ENCODE results near the gene SLC6A19. TPM values are rescaled to one million over a fixed set of nuclear protein-coding genes. Genes with fewer than 3 reads are reported as not detected.
"Not testable (repeated sequence)": the region's sequence is repeated elsewhere in the genome, so short reads cannot be mapped to it uniquely, and the experiment has no call there.

SLC6A19 gene
- total RNA-seq, 6 experiments from 2014 or later, result not detected

DNA sequence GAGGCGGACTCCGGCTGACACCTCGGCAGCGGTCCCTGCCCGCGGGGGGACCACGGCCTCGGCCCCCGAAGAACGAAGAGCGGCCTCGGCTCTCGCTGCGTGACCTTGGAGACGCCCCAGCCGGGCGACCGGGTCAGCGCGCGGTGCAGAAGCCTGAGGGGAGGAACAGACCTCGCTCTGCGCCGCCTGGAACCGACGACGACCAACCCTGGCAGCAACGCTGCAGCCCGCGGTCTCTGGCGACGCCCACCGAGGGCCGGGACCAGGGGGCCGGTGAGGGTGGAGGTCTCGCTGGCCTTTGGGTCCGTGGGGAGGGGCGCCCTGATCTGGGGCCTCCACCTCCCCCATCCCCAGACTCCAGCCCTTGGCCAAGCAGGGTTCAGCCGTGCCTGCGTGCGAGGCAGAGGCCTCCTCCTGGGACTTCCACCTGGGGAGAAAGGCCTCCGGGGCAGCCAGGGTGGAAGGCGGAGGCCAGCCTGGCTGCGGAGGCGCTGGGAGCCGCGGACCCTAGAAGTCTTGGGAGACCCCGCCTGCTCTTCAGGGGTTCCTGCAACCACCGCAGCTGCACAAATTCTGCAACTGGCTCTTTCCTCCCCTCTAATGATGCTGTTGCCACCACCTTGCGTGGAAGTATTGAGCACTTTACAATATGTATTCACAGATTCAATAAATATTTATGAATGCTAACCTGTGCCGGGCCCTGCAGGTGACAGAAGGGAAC is 45.2 kb upstream of the SLC6A19 start:
- no peaks in the 10 kb centered on the region; the same call in 1 of the 2 replicates for H3K36me3 Mint-ChIP-seq (ENCODE audit: low read depth)
- TF ChIP-seq, protein P1, sequence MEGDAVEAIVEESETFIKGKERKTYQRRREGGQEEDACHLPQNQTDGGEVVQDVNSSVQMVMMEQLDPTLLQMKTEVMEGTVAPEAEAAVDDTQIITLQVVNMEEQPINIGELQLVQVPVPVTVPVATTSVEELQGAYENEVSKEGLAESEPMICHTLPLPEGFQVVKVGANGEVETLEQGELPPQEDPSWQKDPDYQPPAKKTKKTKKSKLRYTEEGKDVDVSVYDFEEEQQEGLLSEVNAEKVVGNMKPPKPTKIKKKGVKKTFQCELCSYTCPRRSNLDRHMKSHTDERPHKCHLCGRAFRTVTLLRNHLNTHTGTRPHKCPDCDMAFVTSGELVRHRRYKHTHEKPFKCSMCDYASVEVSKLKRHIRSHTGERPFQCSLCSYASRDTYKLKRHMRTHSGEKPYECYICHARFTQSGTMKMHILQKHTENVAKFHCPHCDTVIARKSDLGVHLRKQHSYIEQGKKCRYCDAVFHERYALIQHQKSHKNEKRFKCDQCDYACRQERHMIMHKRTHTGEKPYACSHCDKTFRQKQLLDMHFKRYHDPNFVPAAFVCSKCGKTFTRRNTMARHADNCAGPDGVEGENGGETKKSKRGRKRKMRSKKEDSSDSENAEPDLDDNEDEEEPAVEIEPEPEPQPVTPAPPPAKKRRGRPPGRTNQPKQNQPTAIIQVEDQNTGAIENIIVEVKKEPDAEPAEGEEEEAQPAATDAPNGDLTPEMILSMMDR (IDR thresholded peaks at IDR 0.05), result no peak
- no peaks in the 10 kb centered on the region for H3K4me1 Mint-ChIP-seq (ENCODE audit: low read depth)
- H3K4me3 Mint-ChIP-seq, result no peak overlapping the region
- no peak overlapping the region for H3K27ac Mint-ChIP-seq
- peaks cover 23% of the 10 kb centered on the region for H3K27me3 Mint-ChIP-seq (ENCODE audit: insufficient read depth)
- H3K9me3 Mint-ChIP-seq, result peaks cover 6% of the 10 kb centered on the region
- no peak for DNase-seq

DNA sequence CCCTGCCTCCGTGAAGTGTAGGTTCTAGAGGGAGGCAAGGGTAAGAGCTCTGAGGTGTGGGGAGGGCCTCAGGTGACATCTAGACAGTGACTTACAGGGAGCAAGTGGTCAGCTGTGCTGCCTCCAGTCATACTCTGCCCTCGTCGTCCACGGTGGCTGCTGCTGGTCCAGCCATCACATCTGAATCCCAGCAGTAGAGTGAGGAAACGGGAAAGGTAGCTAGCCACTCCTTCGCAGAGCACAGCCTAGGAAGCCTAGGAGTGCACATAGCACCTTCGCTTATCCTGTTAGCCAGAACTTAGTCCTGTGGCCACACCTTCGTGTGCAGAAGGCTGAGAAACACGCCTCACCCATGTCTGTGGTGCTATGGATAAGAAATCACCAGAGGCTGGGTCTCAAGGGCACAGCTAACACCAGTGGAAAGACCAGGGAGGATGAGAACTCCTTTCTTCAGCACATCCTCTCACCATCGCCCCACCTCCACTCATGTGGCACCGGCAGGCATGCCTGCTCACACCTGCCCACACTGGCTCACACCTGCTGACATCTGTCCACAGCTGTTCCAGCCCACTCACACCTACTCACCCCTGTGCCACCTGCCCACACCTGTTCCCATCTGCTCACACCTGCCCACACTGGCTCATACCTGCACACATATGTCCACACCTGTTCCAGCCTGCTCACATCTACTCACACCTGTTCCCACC is 44.5 kb upstream of the SLC6A19 start:
- TF ChIP-seq, protein P1 (IDR thresholded peaks at IDR 0.05), result no peak
- Mint-ChIP-seq H3K27me3 (ENCODE audit: insufficient read depth) (peaks cover 23% of the 10 kb centered on the region), H3K9me3 (peaks cover 6% of the 10 kb centered on the region), H3K4me1 (ENCODE audit: low read depth) (no peaks in the 10 kb centered on the region), H3K36me3 (ENCODE audit: low read depth) (no peaks in the 10 kb centered on the region; the same call in 1 of the 2 replicates), H3K4me3 (no peak overlapping the region), H3K27ac (no peak overlapping the region)
- no peak for DNase-seq

DNA sequence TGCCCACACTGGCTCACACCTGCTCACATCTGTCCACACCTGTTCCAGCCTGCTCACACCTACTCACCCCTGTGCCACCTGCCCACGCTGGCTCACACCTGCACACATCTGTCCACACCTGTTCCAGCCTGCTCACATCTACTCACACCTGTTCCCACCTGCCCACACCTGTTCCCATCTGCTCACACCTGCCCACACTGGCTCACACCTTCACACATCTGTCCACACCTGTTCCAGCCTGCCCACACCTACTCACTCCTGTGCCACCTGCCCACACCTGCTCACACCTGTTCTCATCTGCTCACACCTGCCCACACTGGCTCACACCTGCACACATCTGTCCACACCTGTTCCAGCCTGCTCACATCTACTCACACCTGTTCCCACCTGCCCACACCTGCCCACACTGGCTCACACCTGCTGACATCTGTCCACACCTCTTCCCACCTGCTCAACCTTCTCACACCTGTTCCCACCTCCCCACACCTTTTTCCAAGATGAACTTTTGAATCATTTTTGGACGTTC is 43.9 kb upstream of the SLC6A19 start:
- not testable (repeated sequence) for DNase-seq; H3K27ac Mint-ChIP-seq; H3K4me1 Mint-ChIP-seq (ENCODE audit: low read depth); H3K36me3 Mint-ChIP-seq (ENCODE audit: low read depth); H3K9me3 Mint-ChIP-seq; H3K4me3 Mint-ChIP-seq
- H3K27me3 Mint-ChIP-seq (ENCODE audit: insufficient read depth), result peaks cover 23% of the 10 kb centered on the region

DNA sequence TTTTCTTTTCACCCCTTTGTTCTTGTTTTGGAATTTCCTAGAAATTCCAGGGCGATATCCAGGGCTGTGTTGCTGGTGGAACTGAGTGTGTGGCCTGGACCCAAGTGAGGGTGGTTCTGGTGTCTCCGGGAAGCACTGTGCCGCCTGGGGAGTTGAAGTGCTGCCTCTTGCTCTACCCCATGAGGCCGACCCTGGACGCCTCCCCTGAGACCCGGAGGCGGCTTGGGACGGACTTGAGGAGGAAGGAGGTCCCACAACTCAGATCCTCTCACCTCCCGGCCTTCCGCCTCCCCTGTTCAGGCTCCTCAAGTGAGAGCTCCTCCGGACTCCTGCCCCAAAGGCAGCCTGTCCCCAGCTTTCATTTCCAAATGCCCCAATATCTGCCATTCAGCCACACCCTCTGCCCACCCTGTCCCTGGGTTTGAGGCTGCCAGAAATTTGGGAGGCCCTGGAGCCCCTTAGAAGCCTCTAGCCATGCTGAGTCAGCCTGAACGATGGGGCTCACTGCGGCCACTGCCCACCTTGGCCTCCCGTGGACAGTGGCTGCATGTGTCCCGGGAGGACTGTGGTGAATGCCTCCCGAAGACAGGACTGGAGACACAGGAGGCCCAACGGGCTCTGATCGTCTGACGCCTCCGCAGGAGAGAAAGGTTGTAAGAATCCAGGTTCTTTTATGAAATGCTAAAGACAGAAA is 42.6 kb upstream of the SLC6A19 start:
- TF ChIP-seq, protein P1 (IDR thresholded peaks at IDR 0.05), result no peak
- H3K27ac Mint-ChIP-seq, result no peak overlapping the region
- DNase-seq, result no peak
- peaks cover 24% of the 10 kb centered on the region for H3K27me3 Mint-ChIP-seq (ENCODE audit: insufficient read depth)
- H3K4me3 Mint-ChIP-seq, result no peak overlapping the region
- peaks cover 6% of the 10 kb centered on the region for H3K9me3 Mint-ChIP-seq
- no peaks in the 10 kb centered on the region; the same call in 1 of the 2 replicates for H3K36me3 Mint-ChIP-seq (ENCODE audit: low read depth)
- no peaks in the 10 kb centered on the region for H3K4me1 Mint-ChIP-seq (ENCODE audit: low read depth)

DNA sequence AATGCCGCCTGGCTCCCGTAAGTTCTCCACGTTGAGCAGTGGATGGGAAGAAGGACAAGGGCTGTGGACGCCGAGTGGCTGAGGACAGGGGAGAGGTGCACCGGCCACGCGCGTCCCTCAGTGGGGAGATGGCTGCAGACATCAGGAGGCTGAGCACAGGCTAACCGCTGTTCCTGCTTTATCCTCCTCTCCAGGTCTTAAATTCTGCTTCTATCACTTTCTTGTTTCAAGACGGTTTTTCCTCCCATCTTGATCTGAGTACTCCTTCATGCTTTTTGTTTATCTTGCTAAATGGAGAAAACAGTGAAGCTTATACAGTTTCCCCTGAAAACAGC is 42.1 kb upstream of the SLC6A19 start:
- Mint-ChIP-seq H3K9me3 (peaks cover 6% of the 10 kb centered on the region), H3K27me3 (ENCODE audit: insufficient read depth) (peaks cover 21% of the 10 kb centered on the region), H3K4me3 (no peak overlapping the region), H3K4me1 (ENCODE audit: low read depth) (no peaks in the 10 kb centered on the region), H3K36me3 (ENCODE audit: low read depth) (no peaks in the 10 kb centered on the region; the same call in 1 of the 2 replicates), H3K27ac (no peak overlapping the region)
- TF ChIP-seq, protein P1 (IDR thresholded peaks at IDR 0.05), result no peak
- no peak for DNase-seq
